ENCODE data around the gene FXYD5. TPM values are rescaled to one million over a fixed set of nuclear protein-coding genes. Genes with fewer than 3 reads are reported as not detected.
"Not testable (repeated sequence)": the region's sequence is repeated elsewhere in the genome, so short reads cannot be mapped to it uniquely, and the experiment has no call there.

FXYD5 gene
- total RNA-seq, 1 donor from 2014 or later = 88.4 TPM

- DNase-seq (ENCODE audit: low spot score) = no peak
These were observed 34.9 kb upstream of the FXYD5 start for GRCh38 chr19:35119578-35120155.

GRCh38 chr19:35120492-35120891 is 34.0 kb upstream of the FXYD5 start:
- no peak for DNase-seq (ENCODE audit: low spot score)

- no peak for DNase-seq (ENCODE audit: low spot score)
These were observed 33.6 kb upstream of the FXYD5 start for GRCh38 chr19:35120898-35121297.

- DNase-seq (ENCODE audit: low spot score) = no peak
These were observed 31.6 kb upstream of the FXYD5 start for GRCh38 chr19:35122687-35123551.

- DNase-seq (ENCODE audit: low spot score) = no peak
These were observed 31.0 kb upstream of the FXYD5 start for GRCh38 chr19:35123573-35123972.

GRCh38 chr19:35124098-35125060 is 30.2 kb upstream of the FXYD5 start:
- peak; percentile 93 for DNase-seq (ENCODE audit: low spot score)

- no peak for DNase-seq (ENCODE audit: low spot score)
These were observed 29.2 kb upstream of the FXYD5 start for GRCh38 chr19:35125270-35125717.

GRCh38 chr19:35125749-35126623 is 28.5 kb upstream of the FXYD5 start:
- DNase-seq (ENCODE audit: low spot score) = no peak

- DNase-seq (ENCODE audit: low spot score) = no peak
These were observed 27.9 kb upstream of the FXYD5 start for GRCh38 chr19:35126624-35126959.

- DNase-seq (ENCODE audit: low spot score) = no peak
These were observed 26.7 kb upstream of the FXYD5 start for GRCh38 chr19:35127871-35128270.

- DNase-seq (ENCODE audit: low spot score) = no peak
These were observed 26.0 kb upstream of the FXYD5 start for GRCh38 chr19:35128398-35129057.

GRCh38 chr19:35129724-35130274 is 24.7 kb upstream of the FXYD5 start:
- not testable (repeated sequence) for DNase-seq (ENCODE audit: low spot score)

GRCh38 chr19:35130761-35131720 is 23.5 kb upstream of the FXYD5 start:
- no peak for DNase-seq (ENCODE audit: low spot score)

- no peak for DNase-seq (ENCODE audit: low spot score)
These were observed 22.3 kb upstream of the FXYD5 start for GRCh38 chr19:35132254-35132653.

- DNase-seq (ENCODE audit: low spot score) = no peak
These were observed 20.7 kb upstream of the FXYD5 start for GRCh38 chr19:35133826-35134225.

- DNase-seq (ENCODE audit: low spot score) = no peak
These were observed 19.8 kb upstream of the FXYD5 start, which contains the start of gene LGI4 for GRCh38 chr19:35134601-35135242. Gene LGI4 (minus strand): TSS chr19:35135059. CDS start chr19:35134680, 379 bp downstream.

GRCh38 chr19:35135389-35135909 is 19.1 kb upstream of the FXYD5 start:
- DNase-seq (ENCODE audit: low spot score) = peak; percentile 72

GRCh38 chr19:35136231-35136630 is 18.3 kb upstream of the FXYD5 start:
- no peak for DNase-seq (ENCODE audit: low spot score)

Measured in mucosa of gallbladder (tissue), 1 donor.